SK-N-SH (cell line): ENCODE results near the gene WWOX. TPM values are rescaled to one million over a fixed set of nuclear protein-coding genes. Genes with fewer than 3 reads are reported as not detected.

Source experiments
- CTCF ChIA-PET: fragments of 300-600, 350-600 bp; formaldehyde crosslinking; extraction: SDS; loops from one replicate; lab custom pipeline; 2021; lab: Yijun Ruan, JAX
- POLR2A ChIA-PET: fragments of 350-600 bp; sonication (Branson Sonifier 250); formaldehyde crosslinking; extraction: SDS; loops from one replicate; lab custom pipeline; 2020; ENCODE audit warnings: antibody characterized with exemption, inconsistent platforms; lab: Yijun Ruan, JAX
- DNase-seq: peaks from one replicate; pipeline ENCODE4 v3.0.0; 2012
- H2AFZ ChIP-seq: fragments of 200-600 bp; sonication (generic); 2 replicates; pipeline ENCODE4 v1.8.1; 2016; ENCODE audit warnings: antibody characterized with exemption, mild to moderate bottlenecking, low read depth
- H3F3A ChIP-seq: fragments of 200-600 bp; sonication (generic); replicated peaks from 2 replicates; pipeline ENCODE3; 2016; ENCODE audit warnings: antibody characterized with exemption, mild to moderate bottlenecking; ENCODE audit not compliant: insufficient read depth
- H3K27ac ChIP-seq, 2 experiments: fragments of 200-500 bp in 1 of 2; fragments of 200-600 bp in 1 of 2; sonication (Bioruptor generic) in 1 of 2; sonication (generic), shearing (Covaris generic) in 1 of 2; 2 replicates each; pipeline versions ENCODE4 v1.5.1 to v1.6.1; 2014 to 2016; ENCODE audit warnings: low read depth in 2 of 2, inconsistent platforms in 1 of 2, low read length in 1 of 2, mild to moderate bottlenecking in 1 of 2, mixed read lengths in 1 of 2
- H3K27me3 ChIP-seq: fragments of 200-600 bp; sonication (generic), shearing (Covaris generic); 2 replicates; pipeline ENCODE4 v1.6.1; 2016; ENCODE audit warnings: mixed run types; ENCODE audit not compliant: insufficient read depth
- H3K36me3 ChIP-seq, 2 experiments: fragments of 200-500 bp in 1 of 2; fragments of 200-600 bp in 1 of 2; sonication (Bioruptor generic) in 1 of 2; sonication (generic) in 1 of 2; replicated peaks in 1 of 2; 2 replicates each; pipeline versions ENCODE3 to v1.5.1; 2014 to 2016; ENCODE audit warnings: low read length in 1 of 2, mild to moderate bottlenecking in 1 of 2; ENCODE audit not compliant: insufficient read depth in 2 of 2, control insufficient read depth in 1 of 2
- H3K4me1 ChIP-seq, 2 experiments: fragments of 200-500 bp in 1 of 2; fragments of 200-600 bp in 1 of 2; sonication (Bioruptor generic) in 1 of 2; sonication (generic), shearing (Covaris generic) in 1 of 2; 2 replicates each; pipeline versions ENCODE4 v1.5.1 to v1.6.1; 2014 to 2016; ENCODE audit warnings: low read depth in 1 of 2, low read length in 1 of 2, mixed run types in 1 of 2; ENCODE audit not compliant: insufficient read depth in 2 of 2, control insufficient read depth in 1 of 2
- H3K4me2 ChIP-seq: fragments of 200-600 bp; sonication (generic), shearing (Covaris generic); 2 replicates; pipeline ENCODE4 v1.6.1; 2017; ENCODE audit warnings: mixed run types
- H3K4me3 ChIP-seq, 2 experiments: fragments of 200-500 bp in 1 of 2; fragments of 200-600 bp in 1 of 2; sonication (Bioruptor generic) in 1 of 2; sonication (generic), shearing (Covaris generic) in 1 of 2; 2 replicates each; pipeline versions ENCODE4 v1.5.1 to v1.8.1; 2014 to 2016; ENCODE audit warnings: low read depth in 2 of 2, inconsistent platforms in 1 of 2, low read length in 1 of 2, mild to moderate bottlenecking in 1 of 2, mixed read lengths in 1 of 2, moderate library complexity in 1 of 2
- H3K79me2 ChIP-seq: fragments of 200-600 bp; sonication (generic); 2 replicates; pipeline ENCODE4 v1.8.1; 2017; ENCODE audit warnings: mild to moderate bottlenecking; ENCODE audit not compliant: insufficient read depth
- H3K9ac ChIP-seq: fragments of 200-600 bp; sonication (generic); 2 replicates; pipeline ENCODE4 v1.6.1; 2017; ENCODE audit warnings: mixed run types
- H3K9me2 ChIP-seq: fragments of 200-600 bp; sonication (generic); 2 replicates; pipeline ENCODE4 v1.6.1; 2017; ENCODE audit warnings: mixed run types
- H3K9me3 ChIP-seq: fragments of 200-600 bp; sonication (generic); 2 replicates; pipeline ENCODE4 v1.6.1; 2017; ENCODE audit warnings: mixed run types, mild to moderate bottlenecking, moderate library complexity
- H4K20me1 ChIP-seq: fragments of 200-600 bp; sonication (generic); 2 replicates; pipeline ENCODE4 v1.6.1; 2017; ENCODE audit warnings: mild to moderate bottlenecking, mixed run types; ENCODE audit not compliant: insufficient read depth
- GABPA ChIP-seq: IDR thresholded peaks from 2 replicates; pipeline ENCODE4 v1.4.0; 2012; ENCODE audit warnings: low read depth, mild to moderate bottlenecking
- GATA2 ChIP-seq: sonication (generic); formaldehyde crosslinking; IDR thresholded peaks from 2 replicates; pipeline ENCODE4 v1.5.0; 2020; ENCODE audit warnings: mild to moderate bottlenecking, missing genetic modification reagents
- NRF1 ChIP-seq: IDR thresholded peaks from 2 replicates; pipeline ENCODE4 v1.6.1; 2012; ENCODE audit warnings: low read depth, mild to moderate bottlenecking, low read length
- RAD21 ChIP-seq: IDR thresholded peaks from 2 replicates; pipeline ENCODE4 v1.6.1; 2012; ENCODE audit warnings: mild to moderate bottlenecking, low read length
- RCOR1 ChIP-seq: fragments of 150-350 bp; IDR thresholded peaks from 2 replicates; pipeline ENCODE4 v1.6.1; 2017; ENCODE audit warnings: antibody characterized with exemption, low read length
- RFX5 ChIP-seq: IDR thresholded peaks from 2 replicates; pipeline ENCODE4 v1.6.1; 2012; ENCODE audit warnings: mild to moderate bottlenecking, improper control_type of control experiment, low read length
- RXRA ChIP-seq: IDR thresholded peaks from 2 replicates; pipeline ENCODE4 v1.4.0; 2012; ENCODE audit warnings: low read depth, mild to moderate bottlenecking, borderline replicate concordance
- SMC3 ChIP-seq: IDR thresholded peaks from 2 replicates; pipeline ENCODE4 v1.6.1; 2012; ENCODE audit warnings: low read depth, low read length, improper control_type of control experiment
- TEAD4 ChIP-seq: IDR thresholded peaks from 2 replicates; pipeline ENCODE4 v1.4.0; 2012; ENCODE audit warnings: mild to moderate bottlenecking, borderline replicate concordance; ENCODE audit not compliant: insufficient read depth
- WGBS: methylation state at CpG from one replicate; pipeline ENCODE4 v1.1.6; 2017; ENCODE audit warnings: low lambda C conversion rate; 5-methylcytosine and 5-hydroxymethylcytosine counted together
- polyA plus RNA-seq, 3 experiments: library from polyadenylated mRNA; depleted of rRNA; stranded (reverse); fragments of >200 nt; gene quantifications; 2 replicates each; pipeline ENCODE4 v1.2.3, GENCODE V29; 2012
- TF ChIP-seq, protein P1 (sequence below): IDR thresholded peaks from 2 replicates; pipeline ENCODE4 v1.6.1; 2012; ENCODE audit warnings: mild to moderate bottlenecking, low read depth, low read length, moderate library complexity

Gene WWOX
- polyA plus RNA-seq, 1 of the 3 experiments (the other 2 are of a cell fraction) = 10.8 TPM

DNA sequence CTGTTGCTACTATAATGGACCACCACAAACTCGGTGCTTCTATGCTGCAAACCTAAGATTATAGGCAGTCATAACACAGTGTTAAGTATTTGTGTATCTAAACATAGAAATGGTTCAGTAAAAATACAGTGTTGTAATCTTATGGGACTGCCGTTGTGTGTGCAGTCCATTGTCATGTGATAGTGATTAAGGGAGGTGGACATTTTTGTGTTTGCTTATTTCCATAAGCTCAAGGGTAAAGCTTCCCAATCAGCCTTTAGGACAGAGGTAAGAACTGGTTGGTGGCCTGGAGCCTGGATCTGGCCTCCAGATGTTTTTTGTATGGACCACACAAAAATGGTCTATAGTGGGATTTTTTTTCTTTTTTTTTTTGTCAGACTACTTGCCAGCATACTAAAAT, 29.9 kb downstream of the WWOX start:
- Histone ChIP-seq H3K27me3 (no peaks in the 10 kb centered on the region), H3K27ac (no peak overlapping the region), H3F3A (no peaks in the 10 kb centered on the region), H3K9me3 (no peaks in the 10 kb centered on the region), H3K9ac (no peak overlapping the region), H3K36me3 (no peaks in the 10 kb centered on the region), H3K4me1 (peaks cover 5 to 10% of the 10 kb centered on the region in 2 experiments; a peak in 3 of 4 replicates), H3K4me3 (no peak overlapping the region), H4K20me1 (no peaks in the 10 kb centered on the region), H3K9me2 (no peaks in the 10 kb centered on the region), H2AFZ (no peak overlapping the region), H3K4me2 (no peak overlapping the region), H3K79me2 (no peaks in the 10 kb centered on the region)
- 86% methylated on average over 2 of the region's 2 CpGs for WGBS
- TF ChIP-seq GATA2 (CRISPR knock-in tag) (no peak), TEAD4 (no peak), GABPA (no peak), NRF1 (no peak), RAD21 (no peak), RFX5 (no peak)
- POLR2A ChIA-PET = no interaction called here
- CTCF ChIA-PET = no interaction called here
- no peak for DNase-seq

- no peaks in the 10 kb centered on the region for H3F3A ChIP-seq
- H3K9me3 ChIP-seq = no peaks in the 10 kb centered on the region
- H3K79me2 ChIP-seq = no peaks in the 10 kb centered on the region
- no peaks in the 10 kb centered on the region for H3K36me3 ChIP-seq
- no peaks in the 10 kb centered on the region for H3K9me2 ChIP-seq
- no peak overlapping the region for H3K4me3 ChIP-seq
- no peak overlapping the region for H3K27ac ChIP-seq
- H3K4me2 ChIP-seq = no peak overlapping the region
- DNase-seq = no peak
- ChIA-PET CTCF (interaction anchor here (1.0 kb wide), 1 partner anchor 30 kb away, joined by 3 read pairs; the partner anchor contains the start of gene WWOX), POLR2A (no interaction called here)
- 92% methylated on average over 4 of the region's 4 CpGs for WGBS
- no peaks in the 10 kb centered on the region for H4K20me1 ChIP-seq
- H3K4me1 ChIP-seq = peaks cover 8 to 10% of the 10 kb centered on the region in 2 experiments; a peak in 3 of 4 replicates
- TF ChIP-seq RXRA (no peak), SMC3 (no peak), RCOR1 (no peak)
- TF ChIP-seq, protein P1, sequence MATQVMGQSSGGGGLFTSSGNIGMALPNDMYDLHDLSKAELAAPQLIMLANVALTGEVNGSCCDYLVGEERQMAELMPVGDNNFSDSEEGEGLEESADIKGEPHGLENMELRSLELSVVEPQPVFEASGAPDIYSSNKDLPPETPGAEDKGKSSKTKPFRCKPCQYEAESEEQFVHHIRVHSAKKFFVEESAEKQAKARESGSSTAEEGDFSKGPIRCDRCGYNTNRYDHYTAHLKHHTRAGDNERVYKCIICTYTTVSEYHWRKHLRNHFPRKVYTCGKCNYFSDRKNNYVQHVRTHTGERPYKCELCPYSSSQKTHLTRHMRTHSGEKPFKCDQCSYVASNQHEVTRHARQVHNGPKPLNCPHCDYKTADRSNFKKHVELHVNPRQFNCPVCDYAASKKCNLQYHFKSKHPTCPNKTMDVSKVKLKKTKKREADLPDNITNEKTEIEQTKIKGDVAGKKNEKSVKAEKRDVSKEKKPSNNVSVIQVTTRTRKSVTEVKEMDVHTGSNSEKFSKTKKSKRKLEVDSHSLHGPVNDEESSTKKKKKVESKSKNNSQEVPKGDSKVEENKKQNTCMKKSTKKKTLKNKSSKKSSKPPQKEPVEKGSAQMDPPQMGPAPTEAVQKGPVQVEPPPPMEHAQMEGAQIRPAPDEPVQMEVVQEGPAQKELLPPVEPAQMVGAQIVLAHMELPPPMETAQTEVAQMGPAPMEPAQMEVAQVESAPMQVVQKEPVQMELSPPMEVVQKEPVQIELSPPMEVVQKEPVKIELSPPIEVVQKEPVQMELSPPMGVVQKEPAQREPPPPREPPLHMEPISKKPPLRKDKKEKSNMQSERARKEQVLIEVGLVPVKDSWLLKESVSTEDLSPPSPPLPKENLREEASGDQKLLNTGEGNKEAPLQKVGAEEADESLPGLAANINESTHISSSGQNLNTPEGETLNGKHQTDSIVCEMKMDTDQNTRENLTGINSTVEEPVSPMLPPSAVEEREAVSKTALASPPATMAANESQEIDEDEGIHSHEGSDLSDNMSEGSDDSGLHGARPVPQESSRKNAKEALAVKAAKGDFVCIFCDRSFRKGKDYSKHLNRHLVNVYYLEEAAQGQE = no peak
- H3K9ac ChIP-seq = no peak overlapping the region
- no peak overlapping the region for H2AFZ ChIP-seq
- H3K27me3 ChIP-seq = no peaks in the 10 kb centered on the region
Observed at GRCh38 chr16:78130083-78130608, 30.7 kb downstream of the WWOX start.
